ENCODE results near the gene FMNL2. TPM values are rescaled to one million over a fixed set of nuclear protein-coding genes. Genes with fewer than 3 reads are reported as not detected.

The FMNL2 gene
- total RNA-seq, 4 donors from 2014 or later, result 5.8 to 19.8 (median 16.9) TPM

DNA sequence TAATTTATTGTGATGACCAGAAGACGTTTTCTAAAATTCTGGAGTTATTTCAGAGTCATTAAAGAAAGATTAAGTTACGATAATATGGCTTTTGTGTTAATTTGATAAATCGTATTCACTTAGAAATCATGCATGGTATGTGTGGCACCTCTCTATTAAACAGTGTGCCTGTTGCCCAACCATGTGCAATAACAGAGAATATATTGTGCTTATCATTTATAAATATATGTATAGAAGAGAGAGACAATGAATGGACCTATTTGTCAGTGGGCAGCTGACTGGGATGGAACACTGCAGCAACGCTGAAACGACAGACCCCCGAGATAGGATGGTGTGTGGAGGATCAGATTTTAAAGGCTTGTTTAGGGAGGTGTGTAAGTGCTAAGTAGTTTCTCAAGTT is 172.9 kb downstream of the FMNL2 start:
- no peak overlapping the region for H3K27ac ChIP-seq
- no peaks in the 10 kb centered on the region for H3K36me3 ChIP-seq
- TF ChIP-seq, protein P1, sequence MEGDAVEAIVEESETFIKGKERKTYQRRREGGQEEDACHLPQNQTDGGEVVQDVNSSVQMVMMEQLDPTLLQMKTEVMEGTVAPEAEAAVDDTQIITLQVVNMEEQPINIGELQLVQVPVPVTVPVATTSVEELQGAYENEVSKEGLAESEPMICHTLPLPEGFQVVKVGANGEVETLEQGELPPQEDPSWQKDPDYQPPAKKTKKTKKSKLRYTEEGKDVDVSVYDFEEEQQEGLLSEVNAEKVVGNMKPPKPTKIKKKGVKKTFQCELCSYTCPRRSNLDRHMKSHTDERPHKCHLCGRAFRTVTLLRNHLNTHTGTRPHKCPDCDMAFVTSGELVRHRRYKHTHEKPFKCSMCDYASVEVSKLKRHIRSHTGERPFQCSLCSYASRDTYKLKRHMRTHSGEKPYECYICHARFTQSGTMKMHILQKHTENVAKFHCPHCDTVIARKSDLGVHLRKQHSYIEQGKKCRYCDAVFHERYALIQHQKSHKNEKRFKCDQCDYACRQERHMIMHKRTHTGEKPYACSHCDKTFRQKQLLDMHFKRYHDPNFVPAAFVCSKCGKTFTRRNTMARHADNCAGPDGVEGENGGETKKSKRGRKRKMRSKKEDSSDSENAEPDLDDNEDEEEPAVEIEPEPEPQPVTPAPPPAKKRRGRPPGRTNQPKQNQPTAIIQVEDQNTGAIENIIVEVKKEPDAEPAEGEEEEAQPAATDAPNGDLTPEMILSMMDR (IDR thresholded peaks at IDR 0.05), result no peak
- TF ChIP-seq POLR2A (IDR thresholded peaks at IDR 0.05), result no peak
- H3K9me3 ChIP-seq, result no peaks in the 10 kb centered on the region
- no peaks in the 10 kb centered on the region for H3K4me1 ChIP-seq
- WGBS, 2 donors, result 87 to 90% methylated on average over 6 of the region's 6 CpGs
- intact Hi-C loops (cut with DNase I), result no loop called here
- H3K4me3 ChIP-seq, result no peak overlapping the region
- H3K27me3 ChIP-seq, result no peaks in the 10 kb centered on the region
- DNase-seq, result no peak

DNA sequence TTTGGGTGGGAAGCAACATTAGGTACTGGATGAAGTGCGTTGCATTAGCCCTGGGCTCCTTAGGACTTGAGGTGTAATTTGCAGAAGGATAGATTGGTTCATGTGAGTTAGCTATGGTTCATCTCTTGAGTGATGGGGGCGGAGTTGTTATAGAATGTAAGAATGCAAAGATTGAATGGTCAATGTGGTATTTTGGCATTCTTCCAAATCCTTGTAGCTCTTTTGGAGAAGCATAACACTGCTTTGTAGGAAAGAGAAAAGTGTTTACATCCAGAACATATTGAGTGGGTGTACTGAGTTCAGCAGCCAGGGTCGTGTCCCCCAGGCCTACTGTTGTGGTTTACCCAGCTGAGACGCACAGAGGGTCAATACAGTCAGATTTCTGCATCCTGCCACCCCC is 173.5 kb downstream of the FMNL2 start:
- H3K9me3 ChIP-seq, result no peaks in the 10 kb centered on the region
- 67 to 72% methylated on average over 4 of the region's 4 CpGs for WGBS, 2 donors
- no peak for TF ChIP-seq POLR2A (IDR thresholded peaks at IDR 0.05)
- TF ChIP-seq, protein P1 (IDR thresholded peaks at IDR 0.05), result no peak
- no peak for DNase-seq
- no peaks in the 10 kb centered on the region for H3K27me3 ChIP-seq
- H3K36me3 ChIP-seq, result no peaks in the 10 kb centered on the region
- intact Hi-C loops (cut with DNase I), result no loop called here
- H3K4me1 ChIP-seq, result peaks cover 0 to 2% (median under 1%) of the 10 kb centered on the region in 3 donors
- no peak overlapping the region for H3K27ac ChIP-seq
- H3K4me3 ChIP-seq, result no peak overlapping the region

DNA sequence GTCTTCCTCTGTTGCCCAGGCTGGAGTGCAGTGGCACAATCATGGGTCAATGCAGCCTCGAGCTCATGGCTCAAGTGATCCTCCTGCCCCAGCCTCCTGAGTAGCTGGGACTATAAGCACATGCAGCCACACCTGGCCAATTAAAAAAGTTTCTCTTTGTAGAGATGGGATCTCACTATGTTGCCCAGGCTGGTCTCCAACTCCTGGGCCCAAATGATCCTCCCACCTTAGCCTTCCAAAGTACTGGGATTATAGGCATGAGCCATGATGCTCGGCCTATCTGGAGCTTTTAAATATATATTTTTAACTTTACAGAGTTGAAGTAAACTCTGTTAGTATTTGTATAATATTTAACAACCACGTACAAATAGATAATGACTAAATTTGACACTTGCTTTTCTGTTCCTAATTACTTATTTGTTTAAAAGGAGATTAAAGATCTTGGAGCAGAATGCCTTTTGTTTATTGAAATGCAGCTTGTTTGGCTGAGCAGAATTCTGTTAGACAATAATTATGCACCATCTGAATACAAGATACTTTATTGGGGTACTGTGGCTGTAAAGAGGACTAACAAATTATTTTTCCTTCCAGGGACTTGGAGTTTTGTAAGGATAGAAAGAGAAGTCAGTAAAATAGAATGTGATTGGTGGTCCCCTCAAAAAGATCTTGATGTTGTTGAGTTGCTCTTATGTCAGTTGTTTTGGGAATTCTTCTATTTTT is 175.0 kb downstream of the FMNL2 start:
- H3K4me3 ChIP-seq, result no peak overlapping the region
- no peaks in the 10 kb centered on the region for H3K36me3 ChIP-seq
- H3K27ac ChIP-seq, result no peak overlapping the region
- H3K9me3 ChIP-seq, result no peaks in the 10 kb centered on the region
- H3K4me1 ChIP-seq, result peaks cover 0 to 5% (median 4%) of the 10 kb centered on the region in 3 donors
- 89 to 95% methylated on average over 2 to 3 of the region's 3 CpGs for WGBS, 2 donors
- no peaks in the 10 kb centered on the region for H3K27me3 ChIP-seq
- DNase-seq, result no peak
- intact Hi-C loops (cut with DNase I), result no loop called here
- no peak for TF ChIP-seq POLR2A (IDR thresholded peaks at IDR 0.05)
- TF ChIP-seq, protein P1 (IDR thresholded peaks at IDR 0.05), result no peak

- WGBS, 2 donors, result 63 to 69% methylated on average over 5 of the region's 5 CpGs
- Histone ChIP-seq H3K4me1 (peaks cover 0 to 5% (median 4%) of the 10 kb centered on the region in 3 donors), H3K36me3 (no peaks in the 10 kb centered on the region), H3K4me3 (no peak overlapping the region), H3K27me3 (no peaks in the 10 kb centered on the region), H3K9me3 (no peaks in the 10 kb centered on the region), H3K27ac (no peak overlapping the region)
- DNase-seq, result no peak
- no peak for TF ChIP-seq POLR2A (IDR thresholded peaks at IDR 0.05)
- intact Hi-C loops (cut with DNase I), result no loop called here
Observed at GRCh38 chr2:152510621-152511020, 175.6 kb downstream of the FMNL2 start.

- no peaks in the 10 kb centered on the region for H3K36me3 ChIP-seq
- intact Hi-C loops (cut with DNase I), result no loop called here
- H3K4me3 ChIP-seq, result no peak overlapping the region
- DNase-seq, result no peak
- TF ChIP-seq POLR2A (IDR thresholded peaks at IDR 0.05), result no peak
- TF ChIP-seq, protein P1 (IDR thresholded peaks at IDR 0.05), result no peak
- H3K9me3 ChIP-seq, result no peaks in the 10 kb centered on the region
- no peak overlapping the region for H3K27ac ChIP-seq
- peaks cover 0 to 5% (median 0%) of the 10 kb centered on the region in 4 donors for H3K27me3 ChIP-seq
- WGBS, 2 donors, result 59 to 70% methylated on average over 2 of the region's 2 CpGs
- peaks cover 0 to 5% (median 4%) of the 10 kb centered on the region in 3 donors for H3K4me1 ChIP-seq
Observed at GRCh38 chr2:152511981-152512380, 177.0 kb downstream of the FMNL2 start.

All from esophagus squamous epithelium (tissue), 5 donors.